ENCODE data around the gene RFC2.
"Not testable (repeated sequence)": the region's sequence is repeated elsewhere in the genome, so short reads cannot be mapped to it uniquely, and the experiment has no call there.

The RFC2 gene

GRCh38 chr7:74252893-74253292 lies 1.3 kb downstream of the RFC2 start:
- Histone ChIP-seq H3K4me3 (no peak overlapping the region), H3K4me1 (peaks cover 0 to 33% (median 30%) of the 10 kb centered on the region in 4 donors), H3K27me3 (no peaks in the 10 kb centered on the region), H3K36me3 (peaks cover 19 to 36% (median 34%) of the 10 kb centered on the region in 3 donors), H3K27ac (no peak overlapping the region), H3K9me3 (no peaks in the 10 kb centered on the region)
- DNase-seq: no peak
- TF ChIP-seq CTCF (IDR thresholded peaks at IDR 0.05): no peak
- intact Hi-C loops (cut with DNase I; ENCODE audit: low total_unique reads): loop anchor here (10.0 kb wide), 1 partner anchor 168 kb away; the partner anchor contains the start of gene LIMK1

- H3K27me3 ChIP-seq; H3K27ac ChIP-seq; DNase-seq; H3K4me3 ChIP-seq; H3K9me3 ChIP-seq; H3K4me1 ChIP-seq; intact Hi-C loops (cut with DNase I; ENCODE audit: low total_unique reads): not testable (repeated sequence)
- peaks cover 33 to 73% (median 61%) of the 10 kb centered on the region in 3 donors for H3K36me3 ChIP-seq
Observed at GRCh38 chr7:74249058-74249457, 5.1 kb downstream of the RFC2 start.

GRCh38 chr7:74248156-74248555 lies 6.0 kb downstream of the RFC2 start:
- H3K27ac ChIP-seq: no peak overlapping the region
- H3K4me1 ChIP-seq: peaks cover 0 to 4% (median 3%) of the 10 kb centered on the region in 4 donors
- H3K36me3 ChIP-seq: peaks cover 40 to 82% (median 68%) of the 10 kb centered on the region in 3 donors
- intact Hi-C loops (cut with DNase I; ENCODE audit: low total_unique reads): no loop called here
- no peaks in the 10 kb centered on the region for H3K9me3 ChIP-seq
- no peak overlapping the region for H3K4me3 ChIP-seq
- no peaks in the 10 kb centered on the region for H3K27me3 ChIP-seq
- no peak for TF ChIP-seq CTCF (IDR thresholded peaks at IDR 0.05)
- DNase-seq: no peak

- Histone ChIP-seq H3K9me3 (no peaks in the 10 kb centered on the region), H3K27ac (no peak overlapping the region), H3K4me1 (no peaks in the 10 kb centered on the region), H3K4me3 (no peak overlapping the region), H3K27me3 (no peaks in the 10 kb centered on the region), H3K36me3 (peaks cover 49 to 98% (median 82%) of the 10 kb centered on the region in 3 donors)
- intact Hi-C loops (cut with DNase I; ENCODE audit: low total_unique reads): no loop called here
- no peak for DNase-seq
- no peak for TF ChIP-seq CTCF (IDR thresholded peaks at IDR 0.05)
Observed at GRCh38 chr7:74246497-74246896, 7.7 kb downstream of the RFC2 start.

- no peak for TF ChIP-seq CTCF (IDR thresholded peaks at IDR 0.05)
- H3K4me3 ChIP-seq: no peak overlapping the region
- H3K36me3 ChIP-seq: peaks cover 41 to 98% (median 83%) of the 10 kb centered on the region in 3 donors
- DNase-seq: no peak
- H3K27me3 ChIP-seq: no peaks in the 10 kb centered on the region
- H3K9me3 ChIP-seq: no peaks in the 10 kb centered on the region
- H3K4me1 ChIP-seq: no peaks in the 10 kb centered on the region
- intact Hi-C loops (cut with DNase I; ENCODE audit: low total_unique reads): no loop called here
- no peak overlapping the region for H3K27ac ChIP-seq
Observed at GRCh38 chr7:74242122-74242443, 12.1 kb downstream of the RFC2 start.

- Histone ChIP-seq H3K36me3 (peaks cover 49 to 99% (median 83%) of the 10 kb centered on the region in 3 donors), H3K27ac (no peak overlapping the region), H3K27me3 (no peaks in the 10 kb centered on the region), H3K9me3 (no peaks in the 10 kb centered on the region), H3K4me3 (no peak overlapping the region), H3K4me1 (no peaks in the 10 kb centered on the region)
- intact Hi-C loops (cut with DNase I; ENCODE audit: low total_unique reads): no loop called here
- DNase-seq: no peak
- TF ChIP-seq CTCF (IDR thresholded peaks at IDR 0.05): no peak
Observed at GRCh38 chr7:74240482-74240881, 13.7 kb downstream of the RFC2 start.
